Vagina (tissue), 2 donors: Measurements from ENCODE around the gene DNAJA3.

Source experiments
- POLR2AphosphoS5 ChIP-seq, 2 donors: sonication (generic); formaldehyde crosslinking; IDR thresholded peaks; one replicate each; pipeline ENCODE4 v1.9.0; 2017; ENCODE audit warnings: antibody characterized with exemption in 2 of 2, mild to moderate bottlenecking in 2 of 2, low read depth in 1 of 2; ENCODE audit not compliant: insufficient read depth in 1 of 2
- TF ChIP-seq, protein P1 (sequence below), 3 experiments: fragments of 450-650 bp in 2 of 3; fragments of 200-600 bp in 1 of 3; sonication (generic) in 1 of 3; IDR thresholded peaks; one replicate each; pipeline ENCODE4 v1.5.1; 2017 to 2019; ENCODE audit warnings: antibody characterized with exemption in 3 of 3, mild to moderate bottlenecking in 2 of 3, moderate library complexity in 2 of 3

DNA sequence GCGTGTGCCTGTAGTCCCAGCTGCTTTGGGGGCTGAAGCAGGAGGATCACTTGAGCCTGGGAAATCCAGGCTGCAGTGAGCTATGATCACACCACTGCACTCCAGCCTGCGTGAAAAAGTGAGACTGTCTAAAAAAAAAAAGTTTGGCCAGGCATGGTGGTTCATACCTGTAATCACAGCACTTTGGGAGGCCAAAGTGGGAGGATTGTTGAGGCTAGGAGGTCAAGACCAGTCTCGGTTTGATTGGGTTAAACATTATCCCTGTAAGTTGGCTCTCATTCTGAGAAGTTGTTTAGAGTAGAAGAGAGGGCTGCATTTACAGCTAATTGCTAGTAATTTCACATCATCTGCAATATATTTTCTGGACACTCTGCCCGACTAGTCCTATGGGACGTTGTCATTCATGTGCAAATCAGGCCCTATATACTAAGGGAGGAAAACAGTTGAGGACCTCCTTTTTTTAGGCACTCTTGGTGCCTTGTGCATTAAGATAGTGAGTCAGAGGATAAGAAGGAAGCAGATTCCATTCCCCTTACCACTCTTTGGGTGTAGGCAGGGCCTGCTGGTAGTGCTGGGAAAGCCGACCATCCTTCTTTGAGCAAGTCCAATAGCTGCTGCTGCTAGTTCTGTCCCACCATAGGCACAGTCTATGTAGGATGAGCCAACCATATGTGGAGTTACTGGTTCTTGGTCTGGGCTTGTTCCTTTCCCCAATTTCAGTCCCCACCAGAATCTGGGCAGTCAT is 69.2 kb downstream of the DNAJA3 start:
- TF ChIP-seq, protein P1, sequence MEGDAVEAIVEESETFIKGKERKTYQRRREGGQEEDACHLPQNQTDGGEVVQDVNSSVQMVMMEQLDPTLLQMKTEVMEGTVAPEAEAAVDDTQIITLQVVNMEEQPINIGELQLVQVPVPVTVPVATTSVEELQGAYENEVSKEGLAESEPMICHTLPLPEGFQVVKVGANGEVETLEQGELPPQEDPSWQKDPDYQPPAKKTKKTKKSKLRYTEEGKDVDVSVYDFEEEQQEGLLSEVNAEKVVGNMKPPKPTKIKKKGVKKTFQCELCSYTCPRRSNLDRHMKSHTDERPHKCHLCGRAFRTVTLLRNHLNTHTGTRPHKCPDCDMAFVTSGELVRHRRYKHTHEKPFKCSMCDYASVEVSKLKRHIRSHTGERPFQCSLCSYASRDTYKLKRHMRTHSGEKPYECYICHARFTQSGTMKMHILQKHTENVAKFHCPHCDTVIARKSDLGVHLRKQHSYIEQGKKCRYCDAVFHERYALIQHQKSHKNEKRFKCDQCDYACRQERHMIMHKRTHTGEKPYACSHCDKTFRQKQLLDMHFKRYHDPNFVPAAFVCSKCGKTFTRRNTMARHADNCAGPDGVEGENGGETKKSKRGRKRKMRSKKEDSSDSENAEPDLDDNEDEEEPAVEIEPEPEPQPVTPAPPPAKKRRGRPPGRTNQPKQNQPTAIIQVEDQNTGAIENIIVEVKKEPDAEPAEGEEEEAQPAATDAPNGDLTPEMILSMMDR (IDR thresholded peaks at IDR 0.05), result no peak
- TF ChIP-seq POLR2AphosphoS5 (IDR thresholded peaks at IDR 0.05; ENCODE audit: insufficient read depth in 1 of 2, low read depth in 1 of 2), result no peak
